ENCODE measurements around the gene PDIA5.

- peak in 4 of 6 experiments; percentile 14 to 41 (median 30) for TF ChIP-seq CTCF (IDR thresholded peaks at IDR 0.05)
- TF ChIP-seq POLR2A (IDR thresholded peaks at IDR 0.05) = no peak
Observed at GRCh38 chr3:123027292-123028232, 39.3 kb upstream of the PDIA5 start, which contains the start of gene SEMA5B.

Data from upper lobe of left lung (tissue), 4 donors.